HG03103 (cell line): ENCODE results near the gene ANXA6.

Experiments
- ATAC-seq: cut with Tn5 transposase; IDR thresholded peaks from one replicate; pipeline ENCODE4 v1.9.1; 2021; ENCODE audit warnings: low read depth; ENCODE audit not compliant: unreplicated experiment

Gene ANXA6

DNA sequence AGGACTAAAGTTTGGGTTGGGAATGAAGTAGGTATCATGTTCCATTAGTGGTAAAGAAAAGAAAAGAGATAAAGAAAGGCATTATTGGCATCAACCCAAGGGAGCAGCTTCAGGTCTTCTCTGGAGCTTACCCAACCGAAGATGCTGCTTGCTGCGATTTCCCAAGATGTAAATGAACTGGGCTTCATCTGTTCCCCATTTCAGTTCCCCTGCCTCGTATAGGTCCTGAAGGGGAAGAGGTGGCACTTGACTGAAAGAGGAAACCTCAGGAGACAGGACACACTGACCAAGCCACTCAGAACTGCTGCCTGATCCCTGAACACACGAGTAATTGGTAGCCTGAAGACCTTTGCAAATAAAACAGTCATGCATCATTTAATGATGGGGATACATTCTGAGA is 24.6 kb downstream of the ANXA6 start:
- no peak for ATAC-seq

DNA sequence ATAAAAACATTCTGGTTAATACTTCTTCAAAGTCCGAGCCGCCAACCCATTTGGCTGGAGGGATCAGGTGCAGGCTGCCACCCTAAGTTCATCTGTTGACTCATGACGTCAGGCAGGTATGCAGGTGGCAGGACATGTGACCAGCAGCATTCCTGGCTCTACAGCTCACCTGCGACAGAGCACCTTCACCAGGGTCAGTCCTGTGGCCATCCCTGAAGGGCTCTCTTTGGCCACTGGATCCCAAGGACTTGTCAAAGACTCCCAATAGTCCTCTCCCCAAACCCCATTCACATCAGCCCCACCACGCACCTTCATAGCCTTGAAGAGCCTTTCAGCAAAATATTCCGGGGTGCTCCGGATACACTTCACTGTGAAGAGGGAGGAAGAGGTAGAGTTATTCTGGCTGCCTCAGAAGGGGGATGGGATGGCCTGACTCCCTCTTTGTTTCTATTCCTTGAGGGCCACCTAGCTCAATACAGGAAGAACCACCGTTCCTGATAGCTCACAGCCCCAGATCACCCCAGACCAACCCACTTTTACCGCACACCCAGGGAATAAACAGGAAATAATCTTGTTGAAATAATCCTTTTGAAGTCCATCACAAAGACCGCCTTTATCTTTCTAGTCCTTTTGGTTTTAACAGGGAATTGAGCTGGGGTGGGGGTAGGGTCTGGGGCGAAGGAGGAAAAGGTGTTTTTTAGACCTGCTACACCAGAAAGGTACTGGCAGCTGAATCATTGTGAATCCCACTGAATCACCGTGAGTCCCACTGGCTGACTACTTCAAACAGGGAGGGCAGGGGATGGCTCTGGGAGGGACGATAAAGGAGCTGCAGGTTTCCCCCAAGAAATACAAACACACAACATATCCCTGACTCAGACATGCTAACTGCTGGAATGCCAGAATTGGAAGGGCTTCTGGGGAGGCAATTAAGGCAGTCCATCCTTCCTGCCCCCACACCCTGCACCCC is 26.4 kb downstream of the ANXA6 start:
- no peak for ATAC-seq

DNA sequence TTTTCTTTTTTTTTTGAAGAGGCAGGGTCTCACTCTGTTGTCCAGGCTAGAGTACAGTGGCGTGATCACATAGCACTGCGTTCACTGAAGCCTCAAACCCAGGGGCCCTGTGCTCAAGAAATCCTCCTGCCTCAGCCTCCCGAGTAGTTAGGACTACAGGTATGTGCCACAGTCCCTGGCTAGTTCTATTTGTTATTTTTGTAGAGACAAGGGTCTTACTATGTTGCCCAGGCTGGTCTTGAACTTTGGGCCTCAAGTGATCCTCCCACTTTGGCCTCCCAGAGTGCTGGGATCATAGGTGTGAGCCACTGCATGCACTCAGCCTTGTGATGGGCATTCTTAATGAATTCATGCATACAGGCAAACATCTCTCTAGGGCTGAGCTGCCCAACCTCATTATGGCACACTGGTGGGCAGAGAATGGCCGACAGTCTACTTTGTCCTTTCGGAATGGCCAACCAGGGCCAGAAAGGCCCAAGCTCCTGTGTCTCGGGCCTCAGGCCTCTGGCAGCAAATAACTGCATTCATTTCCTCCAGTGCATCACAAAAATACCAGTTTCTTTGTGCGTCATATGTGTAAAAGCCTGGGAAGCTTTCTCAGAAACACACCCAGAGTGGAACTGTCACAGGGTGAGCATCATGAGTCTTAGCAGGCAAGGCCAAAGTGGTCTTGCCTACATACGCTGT is 27.2 kb downstream of the ANXA6 start:
- no peak for ATAC-seq

DNA sequence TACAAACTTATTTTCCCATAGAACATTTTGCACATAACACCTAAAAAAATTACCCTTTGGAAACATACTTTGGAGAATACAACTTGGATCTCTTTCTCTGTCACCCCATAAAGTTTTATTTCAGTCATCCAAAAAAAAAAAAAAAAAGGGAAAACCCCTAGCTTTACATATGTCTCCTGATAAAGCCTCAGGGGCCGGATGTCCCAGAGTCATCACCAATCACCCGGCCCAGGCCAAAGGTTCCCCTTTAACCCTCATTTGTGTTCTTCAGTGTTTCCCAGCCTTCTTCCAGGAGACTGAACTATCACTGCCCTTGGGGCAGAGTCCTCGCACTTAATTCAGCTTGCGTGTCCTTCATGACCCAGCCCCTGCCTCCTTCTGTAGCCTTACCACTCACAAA is 28.8 kb downstream of the ANXA6 start:
- ATAC-seq: no peak

DNA sequence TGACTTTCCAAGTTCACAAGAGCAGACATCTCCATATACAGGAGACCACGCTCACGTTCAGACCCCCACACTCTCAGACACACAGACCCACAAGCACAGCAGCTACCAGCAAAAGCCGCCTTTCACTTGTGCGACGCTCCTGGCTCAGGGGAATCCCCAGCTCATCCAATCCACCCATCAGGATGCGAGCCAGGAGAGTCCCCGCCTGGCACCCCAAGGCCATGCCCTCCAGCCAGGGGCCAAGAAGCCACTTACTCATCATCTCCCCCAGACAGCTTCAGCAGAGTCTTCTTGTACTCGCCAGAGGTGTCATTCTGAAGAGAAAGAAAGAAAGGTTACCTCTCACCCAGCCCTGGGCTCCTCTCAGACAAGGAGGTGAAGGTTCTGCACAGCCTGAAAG is 29.7 kb downstream of the ANXA6 start:
- no peak for ATAC-seq

DNA sequence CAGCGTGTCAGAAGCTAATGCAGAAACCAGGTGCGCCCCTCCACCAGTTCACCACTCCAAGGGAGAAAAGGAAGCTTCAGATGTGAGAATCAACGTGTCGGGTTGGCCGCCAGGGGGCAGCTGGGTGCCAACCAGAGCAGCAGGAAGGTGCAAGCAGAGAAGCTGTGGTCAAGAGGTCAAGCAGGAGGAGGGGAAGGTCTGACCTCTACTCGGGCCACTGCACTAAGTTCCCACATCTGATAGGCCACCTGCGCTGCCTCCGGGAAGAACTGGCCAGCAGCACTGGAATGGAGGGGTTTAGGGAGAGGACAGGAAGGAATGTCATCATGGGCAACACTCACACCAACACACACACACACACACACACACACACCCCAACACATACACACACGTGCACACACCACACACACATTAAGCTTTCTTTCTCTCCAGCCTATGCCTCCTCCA is 31.4 kb downstream of the ANXA6 start:
- ATAC-seq: no peak

DNA sequence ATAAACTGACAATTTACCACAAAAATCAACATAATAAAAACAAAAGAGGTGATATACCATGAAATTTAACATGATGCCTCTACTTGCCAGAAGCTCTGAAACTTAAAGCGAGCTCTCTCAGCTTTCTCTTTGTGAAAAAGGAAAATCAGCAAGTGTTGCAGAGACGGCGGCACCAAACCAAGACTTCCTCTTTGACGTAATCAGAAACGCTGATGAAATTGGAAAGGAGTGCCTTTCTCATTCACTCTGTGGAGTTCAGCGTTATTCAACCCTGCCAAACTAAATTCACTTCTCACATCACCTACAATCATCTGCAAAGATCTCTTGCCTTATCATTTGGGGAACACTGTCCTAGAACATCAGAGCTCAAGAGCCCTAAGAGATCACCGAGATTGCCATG is 32.2 kb downstream of the ANXA6 start:
- ATAC-seq: peak; percentile 26

DNA sequence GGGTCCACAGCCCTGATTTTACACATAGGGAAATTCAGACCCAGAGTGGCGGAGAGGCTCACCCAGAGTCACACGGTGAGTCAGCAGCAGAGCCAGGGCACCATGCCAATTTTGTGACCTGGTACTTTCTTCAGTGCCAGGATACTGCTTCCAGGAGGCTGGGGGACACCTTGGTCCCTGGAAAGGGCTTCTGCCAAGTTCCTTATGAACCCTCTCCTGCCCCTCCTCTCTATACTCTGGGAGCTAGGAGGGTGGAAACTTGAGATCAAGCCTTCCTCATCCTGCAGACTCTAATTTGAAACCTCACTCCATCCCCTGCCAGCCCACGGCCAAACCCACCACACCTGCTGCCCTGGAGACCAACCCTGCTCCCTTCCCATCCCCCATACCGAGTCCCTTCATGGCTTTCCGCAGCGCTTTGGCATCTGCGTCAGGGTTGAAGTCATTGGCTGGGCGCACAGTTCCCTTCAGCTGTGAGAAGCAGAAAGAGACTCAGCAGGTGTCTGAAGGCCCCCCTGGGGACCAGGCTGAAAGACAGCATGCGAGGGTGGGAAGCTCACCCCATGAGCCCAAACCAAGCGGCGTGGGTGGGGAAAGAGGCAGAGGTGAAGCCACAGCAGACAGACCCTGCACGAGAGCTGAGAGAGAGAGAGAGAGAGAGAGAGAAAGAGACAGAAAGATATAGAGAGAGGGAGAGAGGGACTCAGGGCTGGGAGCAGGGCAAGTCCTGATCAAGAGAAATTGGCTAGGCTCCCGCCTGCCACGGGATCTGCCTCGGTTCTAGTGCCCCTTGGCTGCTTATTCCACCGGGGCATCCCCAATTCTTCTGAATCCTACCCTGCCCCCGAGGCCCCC is 33.5 kb downstream of the ANXA6 start:
- ATAC-seq: peak; percentile 89

DNA sequence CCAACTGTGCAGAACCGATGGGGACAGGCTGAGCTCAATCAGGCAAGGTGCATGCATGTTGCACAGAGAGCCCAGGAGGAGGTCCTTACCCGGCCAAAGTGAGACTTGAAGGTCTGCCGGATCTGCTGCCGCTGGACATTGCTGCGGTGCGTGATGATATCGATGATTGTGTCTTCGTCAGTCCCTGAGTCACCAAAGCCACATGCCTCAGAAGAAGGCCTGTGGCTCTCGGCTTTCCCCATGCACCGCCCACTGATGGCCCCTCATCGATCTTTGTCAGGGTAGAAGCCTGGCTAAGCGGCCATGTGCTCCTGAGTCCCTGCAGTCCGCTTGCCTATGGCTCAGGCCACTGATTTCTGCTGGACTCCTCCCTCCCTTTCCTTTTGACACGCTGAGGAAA is 34.8 kb downstream of the ANXA6 start:
- ATAC-seq: no peak

DNA sequence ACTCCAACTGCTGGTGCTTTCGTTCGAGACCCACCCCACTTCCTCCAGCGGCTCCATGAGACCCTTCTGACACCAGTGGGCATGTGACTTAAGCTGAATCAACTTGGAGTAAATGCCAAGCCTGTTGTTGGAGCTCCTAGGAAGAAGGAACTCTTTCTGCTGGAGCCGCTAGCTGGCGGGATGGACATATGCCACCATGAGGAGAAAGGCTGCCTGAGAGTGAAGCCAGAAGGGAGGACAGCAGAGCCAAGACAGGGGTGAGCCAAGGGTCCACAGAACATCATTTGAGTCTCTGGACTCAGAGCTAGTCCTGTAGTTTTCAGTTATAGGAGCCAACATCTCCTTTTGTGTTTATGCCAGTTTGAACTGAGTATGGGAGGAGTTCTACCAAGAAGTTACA is 35.9 kb downstream of the ANXA6 start:
- no peak for ATAC-seq

DNA sequence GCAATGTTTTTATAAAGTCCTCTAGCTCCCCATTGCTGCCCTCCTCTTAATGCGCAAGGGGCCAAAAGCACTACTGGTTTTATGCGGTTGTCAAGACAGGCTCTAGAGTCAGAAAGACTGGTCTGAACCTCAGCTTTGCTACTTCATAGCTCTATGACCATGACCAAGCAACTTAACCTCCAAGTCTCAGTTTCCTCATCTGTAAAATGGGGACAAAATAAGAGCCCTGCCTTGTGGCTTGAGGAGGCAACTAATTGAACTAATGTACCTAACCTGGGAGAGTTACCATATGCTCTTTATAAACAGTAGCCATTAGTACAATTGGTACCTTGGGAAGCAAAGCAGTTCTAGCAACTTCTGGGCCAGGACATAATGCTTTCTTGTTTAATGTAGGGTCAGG is 36.5 kb downstream of the ANXA6 start:
- ATAC-seq: no peak

DNA sequence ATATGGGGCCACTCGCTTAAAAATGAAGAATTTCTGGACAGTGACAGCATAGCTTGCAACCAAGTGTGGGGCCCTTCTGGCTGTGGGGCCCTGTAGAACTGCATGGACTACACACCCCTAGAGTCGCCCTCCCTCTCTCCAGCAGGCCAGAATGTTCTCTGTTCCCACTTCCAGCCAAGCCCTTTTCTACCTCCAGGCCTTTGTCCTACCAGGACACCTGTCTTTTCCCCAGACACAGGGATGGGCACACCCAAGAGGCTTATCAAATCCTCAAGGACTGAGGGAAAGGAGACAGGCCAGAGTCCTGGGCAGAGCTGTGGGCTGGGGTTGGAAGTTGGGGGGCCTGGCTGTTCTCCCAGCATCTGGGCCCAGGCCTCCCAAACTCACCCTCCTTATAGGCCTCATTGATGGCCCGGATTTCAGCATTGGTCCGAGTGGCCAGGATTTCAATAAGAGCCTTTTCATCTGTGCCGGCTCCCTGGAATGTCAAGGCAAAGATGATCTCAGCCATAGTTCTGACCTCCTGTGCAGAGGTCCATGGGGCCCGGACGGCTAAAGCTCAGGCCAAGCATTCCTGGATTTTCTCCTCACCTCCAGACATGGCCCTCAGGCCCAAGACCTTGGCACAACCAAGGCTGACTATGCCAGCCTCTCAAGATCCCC is 38.5 kb downstream of the ANXA6 start:
- no peak for ATAC-seq

DNA sequence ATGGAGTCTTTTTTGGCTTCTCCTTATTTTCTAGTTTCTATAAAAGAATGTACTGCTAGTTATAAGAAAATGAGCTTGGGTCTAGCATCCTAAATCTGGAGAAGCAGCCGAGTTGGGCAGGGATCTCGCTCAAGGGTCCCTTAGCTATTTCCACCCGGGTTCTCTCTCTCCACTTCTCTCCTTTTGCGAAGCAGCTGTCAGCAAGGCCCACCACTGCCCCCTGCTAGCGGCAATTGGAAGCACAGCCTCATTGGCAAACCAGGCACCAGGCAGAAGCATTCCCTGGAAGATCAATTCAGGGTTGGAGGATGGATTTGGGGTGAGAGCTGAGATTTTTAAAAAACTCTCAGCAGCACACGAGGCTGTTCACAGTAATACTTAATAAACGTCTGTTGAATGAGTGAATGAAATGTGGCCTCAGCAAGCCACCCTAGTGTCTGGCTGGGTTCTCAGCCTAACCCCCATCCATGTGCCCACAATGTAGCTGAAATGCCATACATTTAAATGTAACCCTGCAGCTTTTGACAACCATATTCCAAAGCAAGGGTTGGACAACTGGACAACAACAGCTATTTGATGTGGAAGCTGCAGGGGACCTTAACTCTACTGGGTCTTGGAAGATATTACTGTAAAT is 42.2 kb downstream of the ANXA6 start:
- no peak for ATAC-seq

DNA sequence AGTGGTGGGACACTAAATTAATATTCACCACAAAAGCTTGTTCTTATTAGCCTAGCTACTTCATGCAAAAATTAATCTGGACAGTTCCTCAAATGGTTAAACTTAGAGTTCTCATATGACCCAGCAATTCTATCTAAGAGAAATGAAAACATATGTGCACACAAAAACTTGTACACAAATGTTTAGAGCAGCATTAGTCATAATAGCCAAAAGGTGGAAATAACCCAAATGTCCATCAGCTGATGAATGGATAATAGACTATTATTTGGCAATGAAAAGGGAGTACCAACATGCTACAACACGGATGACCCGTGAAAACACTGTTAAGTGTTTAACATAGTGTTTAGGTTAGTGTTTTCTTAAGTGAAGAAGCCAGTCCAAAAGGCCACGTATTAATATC is 43.9 kb downstream of the ANXA6 start:
- ATAC-seq: no peak

DNA sequence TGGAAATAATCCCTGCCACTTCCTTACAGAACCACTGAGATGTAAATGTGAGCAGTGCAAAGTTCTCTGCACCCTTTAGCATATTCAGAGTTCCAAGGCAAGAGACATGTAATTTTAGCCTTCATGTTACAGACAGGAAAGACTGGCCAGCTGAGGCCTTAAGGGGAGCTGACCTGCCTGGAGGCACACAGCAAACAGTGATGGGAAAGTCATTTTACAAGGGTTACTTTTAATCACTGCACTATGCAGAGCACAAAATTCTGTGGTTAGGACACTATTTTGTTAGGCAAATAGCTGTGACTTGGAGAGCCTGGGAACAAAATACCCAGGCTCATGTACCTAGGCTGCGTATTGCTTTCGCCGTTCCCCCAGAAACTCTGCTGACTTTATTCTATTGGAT is 46.6 kb downstream of the ANXA6 start:
- ATAC-seq: no peak

DNA sequence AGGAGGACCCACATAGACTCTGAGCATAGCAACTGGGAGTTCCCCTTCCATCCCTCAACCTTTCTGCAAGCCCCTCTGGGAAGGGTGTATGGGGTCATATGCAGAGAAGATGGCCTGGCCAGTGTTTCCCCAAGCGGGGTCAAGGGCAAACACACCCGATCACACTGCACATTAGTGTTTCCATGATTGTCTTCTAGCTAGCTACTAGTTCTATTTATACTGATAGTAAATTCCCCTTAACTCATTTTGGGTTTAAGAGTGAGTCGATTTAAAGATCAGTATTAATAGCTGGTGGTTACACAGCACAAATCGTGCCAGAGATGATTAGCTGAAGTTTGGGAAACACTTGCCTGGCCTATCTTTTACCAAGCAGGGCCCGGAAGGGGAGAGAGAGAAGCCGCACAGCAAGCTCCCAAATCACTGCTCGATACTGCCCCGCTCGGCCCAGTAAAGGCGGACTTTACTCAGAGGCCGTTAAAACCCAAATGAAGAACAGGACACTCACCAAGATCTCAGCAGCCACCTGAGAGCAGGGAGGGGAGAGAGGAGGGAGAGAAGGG is 47.4 kb downstream of the ANXA6 start:
- no peak for ATAC-seq

DNA sequence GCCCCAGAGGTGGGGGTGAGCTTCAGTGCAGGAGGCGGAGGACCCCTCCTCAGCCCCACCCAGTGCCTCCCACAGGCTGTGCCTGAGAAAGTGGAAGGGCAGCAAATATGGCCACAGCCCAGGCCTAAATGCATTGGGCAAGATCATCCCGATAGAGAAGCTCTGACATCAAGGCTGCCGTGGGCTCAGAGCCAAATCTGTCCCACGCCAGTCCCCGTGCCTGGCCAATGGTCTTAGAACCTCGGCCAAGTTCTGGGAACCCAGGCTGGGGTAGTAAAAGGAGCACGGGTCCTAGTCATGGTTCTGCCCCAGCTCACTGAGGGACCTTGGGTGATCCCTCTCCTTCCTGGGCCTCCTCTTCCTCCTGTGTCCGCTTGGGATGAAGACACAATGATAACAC is 49.0 kb downstream of the ANXA6 start:
- no peak for ATAC-seq

DNA sequence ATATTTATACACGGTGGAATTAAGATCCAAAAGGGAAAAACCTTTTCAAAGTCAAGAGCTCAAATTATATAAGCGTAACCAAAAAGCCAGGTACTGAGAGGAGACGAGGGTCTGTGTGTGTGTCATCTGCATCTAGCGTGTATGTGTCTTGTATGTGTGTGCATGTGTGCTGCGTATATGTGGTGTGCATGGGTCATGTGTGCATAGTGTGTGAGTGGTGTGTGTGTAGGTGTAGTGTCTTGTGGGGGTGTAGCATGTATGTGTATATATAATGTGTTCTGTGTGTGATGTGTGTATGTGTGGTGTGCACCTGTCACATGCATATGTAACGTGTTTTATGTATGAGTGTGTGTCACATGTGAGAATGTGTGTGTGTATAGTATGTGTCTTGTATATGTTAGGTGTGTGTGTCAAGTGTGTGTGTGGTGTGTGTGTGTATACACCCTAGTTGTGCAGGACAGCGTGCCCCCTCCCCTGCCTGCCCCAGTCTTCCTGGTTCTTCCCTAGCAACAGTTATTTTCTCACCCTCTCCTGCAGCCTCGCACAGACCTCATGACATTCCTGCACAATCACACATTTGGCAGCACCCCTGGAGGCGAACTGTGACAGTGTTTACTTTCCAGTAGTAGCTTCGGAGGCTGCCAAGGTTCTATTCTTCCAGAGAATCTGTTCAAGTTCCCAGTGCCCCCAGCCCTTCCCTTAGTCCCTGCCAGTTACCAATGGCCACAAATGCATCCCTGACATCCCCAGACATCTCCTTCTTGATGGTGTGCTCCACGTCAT is 49.6 kb downstream of the ANXA6 start:
- ATAC-seq: no peak

DNA sequence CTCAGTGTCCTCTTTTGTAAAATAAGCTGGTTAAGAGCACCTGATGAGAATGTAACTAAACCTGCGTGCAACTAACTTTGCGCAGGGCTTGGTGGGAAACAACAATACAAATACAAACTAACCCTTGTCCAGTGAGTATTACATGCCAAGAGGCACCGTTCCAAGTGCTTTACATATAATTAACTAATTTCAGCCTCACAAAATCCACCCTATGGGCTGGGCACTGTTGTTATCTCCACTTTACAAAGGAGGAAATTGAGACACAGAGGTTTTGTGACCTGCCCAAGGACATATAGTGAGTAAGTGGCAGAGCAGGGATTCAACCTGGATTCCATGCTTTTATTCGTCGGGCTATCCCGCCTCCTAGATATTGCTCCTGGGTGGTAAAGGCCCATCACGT is 50.5 kb downstream of the ANXA6 start:
- ATAC-seq: no peak
